Vagina (tissue), 2 donors: ENCODE results near the gene DEPDC7. TPM values are rescaled to one million over a fixed set of nuclear protein-coding genes. Genes with fewer than 3 reads are reported as not detected.
A peak's percentile ranks its signal among the peaks of the same experiment; 100 is the strongest.

ENCODE experiments used
- DNase-seq, 2 donors: peaks; one replicate each; pipeline ENCODE4 v3.0.0-alpha.2; 2017; ENCODE audit errors: extremely low spot score in 2 of 2
- H3K27ac ChIP-seq: fragments of 200-600 bp; sonication (generic); one replicate; pipeline ENCODE4 v1.5.1; 2019
- H3K27me3 ChIP-seq: fragments of 200-600 bp; sonication (generic); one replicate; pipeline ENCODE4 v1.5.1; 2019
- H3K36me3 ChIP-seq, 2 donors: fragments of 200-600 bp; sonication (generic); one replicate each; pipeline ENCODE4 v1.5.1; 2017 to 2019
- H3K4me1 ChIP-seq: fragments of 200-600 bp; sonication (generic); one replicate; pipeline ENCODE4 v1.5.1; 2019
- H3K4me3 ChIP-seq, 2 donors: fragments of 200-600 bp; sonication (generic); 1 replicate in 1 of 2; 2 replicates in 1 of 2; pipeline ENCODE4 v1.5.1; 2016 to 2019
- H3K9me3 ChIP-seq: fragments of 200-600 bp; sonication (generic); one replicate; pipeline ENCODE4 v1.5.1; 2019
- POLR2A ChIP-seq, 2 donors: fragments of 450-650 bp; IDR thresholded peaks; one replicate each; pipeline ENCODE4 v1.6.1; 2017; ENCODE audit warnings: antibody characterized with exemption in 2 of 2, mild to moderate bottlenecking in 2 of 2, moderate library complexity in 2 of 2
- POLR2AphosphoS5 ChIP-seq, 2 donors: sonication (generic); formaldehyde crosslinking; IDR thresholded peaks; one replicate each; pipeline ENCODE4 v1.9.0; 2017; ENCODE audit warnings: antibody characterized with exemption in 2 of 2, mild to moderate bottlenecking in 2 of 2, low read depth in 1 of 2; ENCODE audit not compliant: insufficient read depth in 1 of 2
- intact Hi-C: fragments of 100-400 bp; cut with DNase I; formaldehyde crosslinking; loops from one replicate; pipeline ENCODE4 v1.15.1; 2023
- total RNA-seq: library from RNA; depleted of rRNA; stranded (reverse); fragments of >200 nt; gene quantifications from one replicate; pipeline ENCODE4 v1.2.3, GENCODE V29; 2016
- TF ChIP-seq, protein P1 (sequence below), 3 experiments: fragments of 450-650 bp in 2 of 3; fragments of 200-600 bp in 1 of 3; sonication (generic) in 1 of 3; IDR thresholded peaks; one replicate each; pipeline ENCODE4 v1.5.1; 2017 to 2019; ENCODE audit warnings: antibody characterized with exemption in 3 of 3, mild to moderate bottlenecking in 2 of 3, moderate library complexity in 2 of 3

DEPDC7 gene
- total RNA-seq, 1 donor from 2014 or later, result 2.5 TPM

DNA sequence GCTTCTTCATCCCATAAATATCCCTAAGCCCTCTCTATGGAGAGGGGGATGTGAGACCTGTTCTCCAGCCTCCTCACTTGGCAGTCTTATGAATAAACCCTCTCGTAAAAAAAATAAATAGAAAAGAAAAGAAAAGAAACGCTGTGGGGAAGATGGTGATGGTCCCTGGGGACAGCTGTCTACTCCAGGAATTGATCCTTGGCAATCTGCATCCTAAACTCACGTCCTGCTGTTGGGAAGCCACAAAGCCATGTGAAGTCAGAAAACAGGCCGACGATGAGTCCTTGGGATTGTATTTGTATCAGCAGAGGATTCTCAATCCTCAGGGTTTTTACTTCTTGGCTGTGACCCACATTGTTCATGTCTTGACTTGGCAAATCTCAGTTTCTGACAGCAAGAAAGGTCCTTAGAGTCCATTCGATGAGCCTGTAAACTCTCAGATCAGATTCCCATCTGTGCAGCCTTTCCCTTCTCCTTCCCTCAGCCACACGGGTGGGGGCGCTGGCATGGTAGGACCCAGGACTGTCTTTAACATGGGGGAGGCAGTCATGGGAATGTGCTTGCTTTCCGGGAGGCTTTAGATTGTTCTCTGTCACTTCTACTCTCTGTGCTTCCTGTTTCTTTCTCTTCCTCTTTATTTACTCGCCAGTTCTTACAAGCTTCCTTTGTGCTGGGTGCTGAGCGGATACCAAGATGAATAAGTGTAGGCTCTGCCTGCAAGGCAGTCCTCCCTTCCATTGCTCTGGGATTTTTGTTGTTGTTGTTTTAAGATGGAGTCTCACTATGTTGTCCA, 48.6 kb downstream of the DEPDC7 start:
- Histone ChIP-seq H3K36me3 (peaks cover 0 to 50% of the 10 kb centered on the region in 2 donors), H3K27ac (peak overlapping the region; percentile 59), H3K9me3 (no peaks in the 10 kb centered on the region), H3K4me1 (peaks cover 51% of the 10 kb centered on the region), H3K27me3 (no peaks in the 10 kb centered on the region), H3K4me3 (no peak overlapping the region)
- TF ChIP-seq, protein P1, sequence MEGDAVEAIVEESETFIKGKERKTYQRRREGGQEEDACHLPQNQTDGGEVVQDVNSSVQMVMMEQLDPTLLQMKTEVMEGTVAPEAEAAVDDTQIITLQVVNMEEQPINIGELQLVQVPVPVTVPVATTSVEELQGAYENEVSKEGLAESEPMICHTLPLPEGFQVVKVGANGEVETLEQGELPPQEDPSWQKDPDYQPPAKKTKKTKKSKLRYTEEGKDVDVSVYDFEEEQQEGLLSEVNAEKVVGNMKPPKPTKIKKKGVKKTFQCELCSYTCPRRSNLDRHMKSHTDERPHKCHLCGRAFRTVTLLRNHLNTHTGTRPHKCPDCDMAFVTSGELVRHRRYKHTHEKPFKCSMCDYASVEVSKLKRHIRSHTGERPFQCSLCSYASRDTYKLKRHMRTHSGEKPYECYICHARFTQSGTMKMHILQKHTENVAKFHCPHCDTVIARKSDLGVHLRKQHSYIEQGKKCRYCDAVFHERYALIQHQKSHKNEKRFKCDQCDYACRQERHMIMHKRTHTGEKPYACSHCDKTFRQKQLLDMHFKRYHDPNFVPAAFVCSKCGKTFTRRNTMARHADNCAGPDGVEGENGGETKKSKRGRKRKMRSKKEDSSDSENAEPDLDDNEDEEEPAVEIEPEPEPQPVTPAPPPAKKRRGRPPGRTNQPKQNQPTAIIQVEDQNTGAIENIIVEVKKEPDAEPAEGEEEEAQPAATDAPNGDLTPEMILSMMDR (IDR thresholded peaks at IDR 0.05), result no peak
- TF ChIP-seq POLR2A (IDR thresholded peaks at IDR 0.05) (no peak), POLR2AphosphoS5 (IDR thresholded peaks at IDR 0.05; ENCODE audit: insufficient read depth in 1 of 2, low read depth in 1 of 2) (no peak)
- intact Hi-C loops, result no loop called here
- peak in 1 of 2 donors; percentile 60 for DNase-seq

DNA sequence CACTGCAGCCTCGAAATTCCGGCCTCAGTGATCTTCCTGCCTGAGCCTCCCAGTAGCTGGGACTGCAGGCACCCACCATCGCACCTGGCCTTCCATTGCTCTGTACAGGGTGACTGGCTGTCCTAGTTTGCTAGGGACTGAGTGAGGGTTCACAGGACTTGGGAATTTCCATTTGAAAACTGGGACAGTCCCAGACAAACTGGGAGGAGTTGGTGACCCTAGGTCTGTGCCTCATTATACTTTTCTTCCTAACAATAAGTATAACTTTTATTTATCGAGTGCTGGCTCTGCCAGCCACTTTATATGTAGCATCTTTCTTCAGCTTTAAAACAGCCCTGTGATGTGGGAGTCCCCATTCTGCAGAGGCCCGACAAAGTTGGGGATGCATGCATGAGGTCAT, 49.2 kb downstream of the DEPDC7 start:
- H3K9me3 ChIP-seq, result no peaks in the 10 kb centered on the region
- peak in 1 of 2 donors; percentile 70 for DNase-seq
- TF ChIP-seq, protein P1 (IDR thresholded peaks at IDR 0.05), result no peak
- TF ChIP-seq POLR2AphosphoS5 (IDR thresholded peaks at IDR 0.05; ENCODE audit: insufficient read depth in 1 of 2, low read depth in 1 of 2) (no peak), POLR2A (IDR thresholded peaks at IDR 0.05) (no peak)
- peaks cover 0 to 51% of the 10 kb centered on the region in 2 donors for H3K36me3 ChIP-seq
- no peak overlapping the region for H3K27ac ChIP-seq
- intact Hi-C loops, result loop anchor here (5.0 kb wide), 1 partner anchor 103 kb away; no protein-coding TSS in a partner anchor
- H3K4me3 ChIP-seq, result no peak overlapping the region
- no peaks in the 10 kb centered on the region for H3K27me3 ChIP-seq
- peaks cover 50% of the 10 kb centered on the region for H3K4me1 ChIP-seq

DNA sequence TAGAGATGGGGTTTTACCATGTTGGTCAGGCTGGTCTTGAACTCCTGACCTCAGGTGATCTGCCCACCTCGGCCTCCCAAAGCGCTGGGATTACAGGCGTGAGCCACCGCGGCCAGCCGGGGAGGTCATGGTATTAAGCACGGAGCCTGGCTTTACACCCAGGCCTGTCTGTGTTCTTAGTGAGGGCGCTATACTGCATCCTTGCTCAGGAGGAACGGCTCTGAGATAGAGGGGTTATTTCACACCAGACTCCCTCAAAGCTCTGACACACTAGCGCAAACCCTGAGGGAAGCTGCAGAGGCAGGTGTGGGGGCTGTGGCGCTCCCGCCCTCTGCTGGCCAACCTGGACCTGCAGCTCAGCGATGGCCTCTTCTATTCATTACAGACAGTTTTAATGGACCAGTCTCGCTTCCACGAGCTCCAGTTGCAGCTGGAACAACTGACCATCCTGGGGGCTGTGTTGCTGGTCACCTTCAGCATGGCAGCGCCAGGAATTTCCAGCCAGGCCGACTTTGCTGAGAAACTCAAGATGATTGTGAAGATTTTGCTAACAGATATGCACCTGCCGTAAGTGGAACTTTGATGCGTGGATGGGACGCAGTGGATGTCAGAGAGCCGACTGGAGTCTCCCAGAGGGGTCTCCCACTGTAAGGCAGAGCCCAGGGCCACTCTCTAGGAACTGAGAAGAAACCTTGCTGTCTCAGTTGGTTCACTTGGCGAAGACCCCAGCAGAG, 49.9 kb downstream of the DEPDC7 start:
- DNase-seq, result peak in 1 of 2 donors; percentile 71
- H3K9me3 ChIP-seq, result no peaks in the 10 kb centered on the region
- no peak overlapping the region for H3K27ac ChIP-seq
- no peak overlapping the region for H3K4me3 ChIP-seq
- TF ChIP-seq, protein P1 (IDR thresholded peaks at IDR 0.05), result peak; percentile 35 to 75 (median 72)
- no peak for TF ChIP-seq POLR2A (IDR thresholded peaks at IDR 0.05)
- TF ChIP-seq POLR2AphosphoS5 (IDR thresholded peaks at IDR 0.05; ENCODE audit: insufficient read depth in 1 of 2, low read depth in 1 of 2), result no peak
- H3K4me1 ChIP-seq, result peaks cover 44% of the 10 kb centered on the region
- intact Hi-C loops, result loop anchor here (5.0 kb wide), 1 partner anchor 103 kb away; no protein-coding TSS in a partner anchor
- H3K36me3 ChIP-seq, result peaks cover 0 to 53% of the 10 kb centered on the region in 2 donors
- H3K27me3 ChIP-seq, result no peaks in the 10 kb centered on the region

DNA sequence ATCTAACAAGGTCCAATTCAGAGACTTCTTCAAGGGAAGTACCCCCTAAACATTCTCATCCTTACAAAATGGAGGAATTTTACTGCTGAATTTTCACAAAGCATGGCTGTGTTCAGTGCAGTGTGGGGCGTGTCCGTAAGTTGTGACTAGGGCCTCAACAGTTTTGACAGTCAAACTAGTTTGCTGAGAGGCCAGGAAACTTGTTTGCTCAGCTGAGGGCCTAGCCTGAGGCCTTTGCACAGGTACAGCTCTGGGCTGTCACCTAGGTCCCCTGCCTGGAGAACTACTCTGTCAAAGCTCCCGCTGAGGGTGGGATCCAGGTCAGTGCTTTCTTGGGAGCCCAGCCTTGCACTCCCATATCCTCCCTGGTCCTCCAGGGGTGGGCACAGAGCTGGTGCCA, 51.6 kb downstream of the DEPDC7 start:
- H3K4me3 ChIP-seq, result no peak overlapping the region
- H3K27me3 ChIP-seq, result no peaks in the 10 kb centered on the region
- H3K4me1 ChIP-seq, result peaks cover 27% of the 10 kb centered on the region
- peak in 1 of 2 donors; percentile 49 for DNase-seq
- H3K36me3 ChIP-seq, result peaks cover 0 to 51% of the 10 kb centered on the region in 2 donors
- TF ChIP-seq POLR2A (IDR thresholded peaks at IDR 0.05) (no peak), POLR2AphosphoS5 (IDR thresholded peaks at IDR 0.05; ENCODE audit: insufficient read depth in 1 of 2, low read depth in 1 of 2) (no peak)
- TF ChIP-seq, protein P1 (IDR thresholded peaks at IDR 0.05), result no peak
- intact Hi-C loops, result loop anchor here (5.0 kb wide), 1 partner anchor 105 kb away; no protein-coding TSS in a partner anchor
- H3K9me3 ChIP-seq, result no peaks in the 10 kb centered on the region
- no peak overlapping the region for H3K27ac ChIP-seq
